KBM-7 (cell line): ENCODE results near the gene STX16.

ENCODE experiments used
- DNase-seq: peaks from one replicate; pipeline ENCODE4 v3.0.0-alpha.2; 2015
- in situ Hi-C: fragments of 300-500 bp; cut with MboI; formaldehyde crosslinking; loops from 2 replicates; pipeline ENCODE4 v1.14.3; 2020; ENCODE audit warnings: low sequenced_read_pairs, low pct_unique_long_range_greater_than_20kb, mixed read lengths

The STX16 gene

DNA sequence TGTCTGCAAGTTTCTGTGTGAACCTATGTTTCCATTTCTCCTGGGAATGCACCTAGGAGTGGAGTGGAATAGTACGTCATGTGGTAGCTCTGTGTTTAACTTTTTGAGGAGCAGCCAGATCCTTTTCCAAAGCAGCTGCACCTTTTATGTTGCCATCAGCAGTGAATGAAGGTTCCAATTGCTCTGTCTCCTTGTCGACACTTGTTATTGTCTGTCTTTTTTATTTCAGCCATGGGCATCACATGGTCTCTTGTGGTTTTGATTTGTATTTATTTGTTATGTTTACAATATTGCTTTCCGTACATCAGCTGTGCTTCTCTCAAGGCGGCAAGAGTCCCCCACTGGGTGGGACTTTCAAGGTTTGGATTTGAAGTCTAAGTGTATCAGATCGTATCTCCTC, 33.9 kb upstream of the STX16 start:
- DNase-seq, result no peak
- in situ Hi-C loops, result no loop called here

DNA sequence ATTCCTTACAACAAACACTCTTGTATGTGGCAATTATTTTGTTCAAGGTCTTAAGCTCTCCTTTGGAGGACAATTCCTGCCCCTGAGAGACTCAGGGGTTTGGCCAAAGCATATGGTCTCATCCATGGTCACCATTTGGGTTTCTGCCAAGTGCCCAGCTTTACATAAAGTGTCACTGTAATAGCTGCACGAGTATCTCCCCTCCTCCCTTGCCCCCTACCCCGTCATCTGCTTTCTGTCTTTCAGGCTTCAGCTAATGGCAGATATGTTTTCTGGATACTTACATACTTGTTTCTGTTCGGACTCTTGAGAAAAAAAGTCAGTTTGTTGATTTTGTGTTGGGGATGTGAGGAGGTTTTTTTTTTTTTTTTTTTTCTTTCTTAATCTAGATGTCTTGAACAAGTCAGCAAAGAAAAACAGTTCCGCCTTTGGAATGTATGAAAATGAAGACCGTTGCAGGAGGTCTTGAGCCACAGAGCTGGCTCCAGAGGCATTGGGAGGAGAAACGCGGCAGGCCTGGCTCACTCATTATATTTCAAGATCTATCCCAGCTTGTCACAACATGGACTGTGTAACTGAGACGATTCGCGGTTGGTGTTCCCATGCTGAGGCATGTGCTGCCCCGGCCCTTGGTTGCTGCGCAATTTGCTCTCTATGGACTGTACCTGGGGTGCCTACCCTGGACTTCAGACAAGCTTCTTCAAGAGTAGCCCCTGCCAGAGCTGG, 32.6 kb upstream of the STX16 start:
- in situ Hi-C loops, result no loop called here
- no peak for DNase-seq

DNA sequence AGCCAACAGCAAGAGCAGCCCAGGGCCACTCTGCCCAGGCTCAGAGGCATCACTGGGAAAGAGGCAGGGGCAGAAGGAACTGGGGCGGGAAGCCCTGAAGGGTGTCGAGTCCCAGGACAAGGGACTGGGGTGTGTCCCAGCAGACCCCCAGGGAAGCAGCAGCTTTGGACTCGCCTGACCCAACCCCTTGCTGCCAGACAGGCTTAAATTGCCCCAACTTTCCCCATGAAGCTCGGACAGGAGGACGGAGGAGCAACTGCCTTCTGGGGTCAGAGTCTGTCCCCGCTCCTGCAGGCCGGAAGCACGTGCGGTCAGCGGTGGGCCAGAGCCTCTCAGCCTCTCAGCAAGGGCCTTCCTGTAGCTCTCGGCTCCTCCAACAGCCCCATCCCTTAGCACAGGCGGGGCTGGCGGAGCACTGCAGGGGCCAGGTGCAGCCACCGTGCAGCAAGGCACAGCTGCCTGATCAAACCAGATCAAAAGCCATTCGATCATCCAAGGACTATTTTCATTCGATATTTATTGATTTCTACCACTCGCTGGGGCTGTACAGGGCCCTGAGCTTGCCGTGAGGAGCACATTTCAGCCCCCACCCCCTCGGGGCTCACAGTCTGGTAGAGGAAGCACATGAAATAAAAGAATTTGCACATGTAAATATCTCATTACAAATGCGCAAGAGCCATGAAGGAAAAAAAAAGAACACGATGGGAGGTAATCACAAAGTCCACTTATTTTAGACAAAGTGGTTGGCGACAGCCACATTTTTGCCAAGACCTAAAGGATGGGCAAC, 31.8 kb upstream of the STX16 start:
- no peak for DNase-seq
- in situ Hi-C loops, result no loop called here

DNA sequence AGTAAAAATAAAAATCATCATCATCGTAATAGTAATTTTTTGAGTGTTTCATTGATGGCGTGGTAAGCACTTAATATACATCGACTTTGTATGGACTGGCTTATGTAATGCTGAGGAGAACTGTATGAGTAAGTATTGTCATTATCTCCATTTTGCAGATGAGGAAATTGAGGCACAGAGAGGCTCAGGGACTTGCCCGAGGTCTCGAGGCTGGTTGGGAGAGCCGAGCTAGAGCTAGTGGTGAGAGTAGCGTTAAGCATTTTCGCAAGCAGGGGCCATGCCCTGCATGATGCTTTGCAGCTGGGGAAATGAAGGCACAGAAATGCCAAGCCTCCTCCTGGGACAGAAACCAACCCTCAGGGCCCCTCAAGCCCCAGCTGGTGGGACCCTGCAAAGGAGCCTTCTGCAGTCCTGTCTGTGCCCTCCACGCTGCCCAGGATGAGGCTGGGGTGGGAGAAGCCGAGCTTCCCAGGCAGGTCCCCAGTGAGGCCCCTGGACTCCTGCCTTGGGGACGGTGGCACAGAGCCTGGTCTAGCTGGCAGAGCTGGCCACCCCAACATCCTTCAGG, 31.1 kb upstream of the STX16 start:
- no peak for DNase-seq
- in situ Hi-C loops, result no loop called here

DNA sequence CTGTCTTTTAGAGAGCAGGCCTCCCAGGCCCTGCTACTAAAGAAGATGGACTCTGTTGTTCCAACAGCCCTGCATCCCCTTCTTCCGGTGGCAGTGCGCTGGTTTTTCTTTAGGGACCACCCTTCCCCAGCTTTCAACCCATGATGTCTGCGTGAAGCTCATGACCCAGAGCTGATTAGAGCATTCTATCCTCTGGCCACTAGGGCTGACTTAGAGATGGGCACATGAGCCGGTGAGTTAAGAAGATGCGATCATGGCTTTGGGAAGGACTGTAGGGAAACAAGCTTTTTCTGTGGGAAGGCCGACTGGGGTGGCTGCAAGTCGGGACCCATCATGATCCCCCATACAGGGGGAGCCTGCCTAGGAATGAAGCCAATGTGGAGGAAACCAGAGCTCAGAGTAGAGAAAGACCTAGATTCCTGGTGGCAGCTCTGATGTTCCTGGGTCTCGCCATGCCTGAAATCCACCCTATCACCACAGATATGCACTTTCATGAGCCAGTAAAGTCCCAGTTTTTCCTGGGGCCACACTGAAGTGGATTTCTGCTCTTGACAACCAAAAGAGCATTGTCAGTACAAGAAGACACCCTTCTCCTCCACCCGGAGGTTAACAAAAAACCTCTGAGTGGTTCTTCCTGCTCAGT, 29.1 kb upstream of the STX16 start:
- in situ Hi-C loops, result no loop called here
- DNase-seq, result no peak

DNA sequence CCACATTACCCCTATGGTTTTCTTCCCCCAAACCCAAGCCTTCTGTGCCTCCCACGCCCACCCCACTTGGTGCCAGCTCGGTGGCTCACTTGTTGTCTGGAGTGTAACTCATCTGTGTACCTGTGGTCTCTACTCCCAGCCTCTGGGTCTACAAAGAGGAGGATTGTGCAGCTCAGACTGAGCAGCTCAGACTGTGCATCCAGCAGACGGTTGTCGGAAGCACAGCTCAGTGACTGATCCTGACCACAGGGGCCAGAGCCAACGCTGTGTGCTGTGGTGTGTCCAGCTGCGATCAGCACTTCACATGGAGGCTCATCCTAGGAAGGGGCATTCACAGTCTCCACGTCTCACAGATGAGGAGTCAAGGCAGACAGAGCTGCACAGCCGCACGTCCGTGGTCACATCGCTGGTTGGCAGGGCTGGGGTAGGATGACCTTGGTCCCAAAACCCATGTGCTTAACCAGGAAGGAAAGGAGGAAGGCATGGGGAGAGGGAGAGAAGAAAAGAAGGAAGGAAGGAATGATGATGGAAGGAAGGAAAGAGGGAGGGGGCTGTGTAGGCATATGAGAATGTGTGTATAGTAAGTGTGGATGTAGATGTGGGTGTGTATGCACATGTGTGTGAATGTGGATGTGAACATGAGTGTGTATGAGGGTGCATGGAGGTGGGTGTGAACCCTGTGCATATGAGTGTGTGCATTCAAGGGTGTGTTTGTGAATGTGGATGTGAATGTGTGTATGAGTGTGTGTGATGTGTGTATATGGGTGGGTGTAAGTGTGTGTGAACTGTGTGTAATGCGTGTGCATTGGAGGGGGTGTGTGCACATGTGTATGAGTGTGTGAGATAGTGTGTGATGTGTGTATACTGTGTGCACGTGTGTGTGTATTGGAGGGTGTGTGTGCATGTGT, 28.2 kb upstream of the STX16 start:
- no peak for DNase-seq
- in situ Hi-C loops, result no loop called here

DNA sequence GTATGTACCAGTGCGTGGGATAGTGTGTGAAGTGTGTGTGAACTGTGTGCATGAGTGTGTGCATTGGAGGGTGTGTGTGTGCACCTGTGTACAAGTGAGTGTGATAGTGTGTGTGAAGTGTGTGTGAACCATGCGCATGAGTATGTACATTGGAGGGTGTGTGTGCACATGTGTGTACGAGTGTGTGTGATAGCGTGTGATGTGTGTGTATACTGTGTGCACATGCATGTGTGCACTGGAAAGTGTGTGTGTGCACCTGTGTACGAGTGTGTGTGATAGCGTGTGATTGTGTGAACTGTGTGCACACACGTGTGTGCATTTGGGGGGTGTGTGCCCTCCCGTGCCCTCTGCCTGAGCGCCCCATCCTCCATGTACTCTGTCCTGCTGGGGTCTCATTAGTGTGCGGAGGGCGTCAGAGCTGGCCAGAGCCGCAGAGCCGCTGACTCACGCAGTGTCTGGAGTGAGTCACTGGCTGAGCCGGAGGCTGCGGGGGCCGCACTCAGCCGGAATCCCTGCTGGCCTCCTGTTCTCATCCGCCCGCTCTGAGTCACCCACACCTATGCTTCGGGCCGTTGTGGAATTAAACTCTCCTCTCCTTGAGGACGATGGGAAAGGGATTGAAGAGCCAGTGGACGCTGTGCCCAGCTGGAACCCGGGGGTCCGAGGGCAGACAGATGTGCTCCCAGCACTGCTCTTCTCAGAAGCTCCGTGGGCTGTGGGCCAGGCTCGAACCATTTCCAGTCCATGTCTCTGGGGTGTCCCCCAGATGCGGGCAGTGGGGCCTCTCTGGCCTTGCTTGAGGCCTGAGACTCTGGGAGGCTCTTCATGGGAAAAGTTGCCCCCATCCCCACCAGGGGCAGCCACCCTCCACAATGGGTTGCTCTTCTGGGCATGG, 27.3 kb upstream of the STX16 start:
- in situ Hi-C loops, result no loop called here
- no peak for DNase-seq

DNA sequence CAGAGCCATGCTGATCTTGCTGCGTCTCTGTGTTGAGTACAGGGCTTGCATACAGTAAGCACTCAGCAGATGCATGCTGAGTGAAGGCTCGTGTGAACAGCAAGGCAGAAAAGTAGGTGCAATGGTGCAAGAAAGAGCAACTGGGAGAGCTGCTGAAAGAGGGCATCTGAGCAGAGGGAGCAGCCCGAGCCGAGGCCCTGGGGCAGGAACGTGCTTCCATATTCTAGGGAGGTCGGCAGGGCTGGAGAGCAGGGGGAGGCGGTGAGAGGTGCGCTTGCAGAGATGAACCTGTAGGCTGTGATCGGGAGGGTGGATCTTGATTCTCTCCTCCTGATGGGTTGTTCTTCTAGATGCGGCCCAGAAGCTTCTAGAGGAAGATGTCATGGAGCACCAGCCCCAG, 26.4 kb upstream of the STX16 start:
- in situ Hi-C loops, result no loop called here
- no peak for DNase-seq

DNA sequence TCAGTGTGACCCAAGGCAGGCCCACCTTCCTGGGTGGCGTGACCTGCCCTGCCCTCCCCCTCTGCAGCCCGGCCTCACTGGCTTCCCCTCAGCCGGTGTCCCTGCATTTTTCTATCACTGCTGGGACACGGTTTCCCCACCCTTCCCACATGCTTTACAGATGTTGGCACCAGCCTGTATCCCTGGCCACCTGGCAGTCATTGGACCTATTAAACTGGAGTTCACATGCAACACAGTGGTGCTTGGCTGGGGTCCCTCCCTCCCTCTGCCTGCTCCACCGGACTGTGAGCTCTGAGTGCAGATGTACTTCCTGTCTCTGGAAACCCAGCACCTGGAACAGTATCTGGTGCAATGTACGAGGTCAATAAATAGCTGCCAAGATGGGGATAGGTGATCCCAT, 25.5 kb upstream of the STX16 start:
- in situ Hi-C loops, result no loop called here

DNA sequence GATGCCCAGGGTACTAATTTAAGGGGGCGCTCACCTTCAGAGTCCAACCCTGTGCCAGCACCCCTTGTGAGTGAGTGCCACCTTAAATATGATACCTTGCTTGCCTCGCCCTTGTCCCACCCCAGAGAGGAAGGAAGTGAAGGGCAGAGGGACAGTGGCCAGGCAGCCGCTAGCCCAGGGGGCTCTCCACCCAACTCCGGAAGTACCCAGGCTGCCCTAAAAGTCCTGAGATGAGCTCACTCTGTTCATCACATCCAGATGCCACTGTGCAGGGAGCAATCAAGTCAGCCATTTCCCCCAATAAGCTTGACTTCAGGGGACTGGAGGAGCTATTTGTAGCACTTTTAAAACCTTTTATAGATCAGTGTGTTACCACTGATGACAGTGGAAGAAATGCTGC, 25.0 kb upstream of the STX16 start:
- in situ Hi-C loops, result no loop called here
- no peak for DNase-seq

More for the DNA sequence above, 25.5 kb upstream of the STX16 start:
- no peak for DNase-seq

DNA sequence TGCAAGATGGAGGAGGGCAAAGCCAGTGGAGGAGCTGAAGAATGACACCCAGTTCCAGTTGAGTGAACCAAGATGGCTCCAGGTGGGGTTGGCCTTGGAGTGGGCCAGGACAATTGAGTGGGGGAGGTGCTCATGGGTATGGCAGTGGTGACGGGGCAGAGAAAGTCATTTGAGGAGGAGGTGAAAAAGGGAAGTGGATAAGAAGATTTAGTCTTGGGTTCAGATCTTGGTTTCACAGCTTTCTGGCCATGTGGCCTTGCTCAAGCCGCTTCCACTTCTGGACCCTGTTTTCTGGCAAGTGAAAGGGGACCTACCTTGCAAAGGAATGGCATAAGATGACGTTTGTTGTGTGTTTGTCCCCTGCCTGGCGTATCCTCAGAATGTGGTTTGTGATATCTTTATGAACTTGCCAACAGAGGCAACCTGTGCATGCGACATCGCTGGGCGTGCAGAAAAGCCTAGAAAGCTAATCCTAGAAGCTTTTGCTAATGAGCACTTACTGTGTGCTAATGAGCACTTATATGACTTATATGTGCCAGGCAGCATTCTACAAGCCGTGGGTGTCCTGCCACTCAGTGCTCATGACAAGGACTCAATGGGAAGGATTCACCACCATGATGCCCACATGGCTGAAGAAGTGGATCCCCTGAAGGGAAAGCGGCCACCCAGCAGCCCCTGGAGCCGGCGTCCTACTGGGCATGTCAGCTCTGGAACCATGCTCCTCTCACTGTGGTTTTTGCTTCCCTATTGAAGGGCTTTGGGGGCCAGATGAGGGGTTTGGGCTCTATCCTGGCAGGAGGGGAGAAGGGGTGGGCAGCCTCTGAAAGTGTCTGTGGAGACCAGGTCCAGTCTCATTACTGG, 23.6 kb upstream of the STX16 start:
- no peak for DNase-seq
- in situ Hi-C loops, result no loop called here

DNA sequence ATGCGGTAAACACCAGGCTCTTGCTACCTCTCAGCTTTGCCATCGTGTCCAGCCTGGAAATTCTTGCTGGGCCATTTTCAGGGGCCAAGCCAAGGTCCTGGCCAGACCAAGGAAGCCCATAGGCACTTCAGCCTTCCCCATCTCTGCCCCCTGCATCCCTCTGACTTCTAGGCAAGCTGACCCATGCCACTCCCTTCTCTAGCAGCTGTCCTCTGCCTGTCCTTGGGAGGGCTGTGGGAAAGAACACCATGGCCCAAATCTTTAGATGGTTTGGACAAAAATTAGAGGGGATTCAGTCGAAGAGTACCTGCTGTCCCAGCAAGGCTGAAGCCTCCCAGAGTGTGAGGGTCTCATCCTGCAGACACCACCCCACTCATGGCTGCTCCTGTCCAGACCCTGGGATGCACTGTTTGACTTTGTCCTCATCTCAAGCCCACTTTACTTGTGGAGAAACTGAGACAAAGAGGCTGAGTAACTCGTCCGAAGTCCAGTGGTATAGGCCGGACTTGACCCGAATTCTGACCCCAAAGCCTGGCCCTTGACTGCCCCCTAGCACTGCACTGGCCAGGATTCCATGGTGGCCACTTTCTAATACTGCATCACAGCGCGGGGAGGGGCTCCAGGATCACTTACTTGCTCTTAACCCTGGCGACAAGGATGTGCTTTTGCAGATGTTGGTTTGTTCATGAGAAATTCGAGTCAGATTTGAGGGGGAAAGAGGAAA, 22.4 kb upstream of the STX16 start:
- no peak for DNase-seq
- in situ Hi-C loops, result no loop called here

DNA sequence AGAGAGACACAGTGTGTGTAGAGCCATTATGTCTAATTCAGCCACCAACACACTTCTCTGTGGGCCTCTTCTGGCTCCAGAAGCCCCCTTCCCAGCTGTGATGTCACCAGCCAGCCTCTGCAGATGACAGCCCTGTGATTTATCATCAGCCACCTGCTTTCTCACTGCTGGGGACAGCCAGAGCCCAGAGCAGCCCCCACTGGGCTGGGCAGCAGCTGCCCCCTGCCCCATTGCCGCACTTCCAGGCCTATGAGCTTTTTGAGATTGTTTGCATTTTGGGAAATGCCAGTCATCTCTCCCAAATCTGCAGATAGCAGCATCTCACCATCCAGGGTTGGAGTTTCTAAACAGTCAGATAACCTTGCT, 21.9 kb upstream of the STX16 start:
- in situ Hi-C loops, result no loop called here
- no peak for DNase-seq

DNA sequence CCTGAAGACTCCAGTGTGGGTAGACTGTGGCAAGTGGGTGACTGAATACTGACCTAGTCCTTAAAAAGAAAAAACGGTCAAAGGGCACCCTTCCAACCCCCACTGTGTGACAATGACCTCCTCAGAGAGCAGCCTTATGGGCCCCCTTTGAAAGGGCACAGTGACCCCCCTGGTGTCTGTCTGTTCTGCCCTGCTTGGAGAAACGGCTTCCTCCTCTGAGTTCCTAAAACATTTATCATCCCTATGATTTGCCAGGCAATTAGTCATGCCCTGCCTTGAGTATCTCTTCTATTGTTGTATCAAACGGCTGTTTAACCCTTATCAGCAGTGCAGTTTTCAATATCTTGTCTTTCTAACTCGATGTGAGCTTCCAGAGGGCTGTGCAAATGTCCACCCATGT, 21.0 kb upstream of the STX16 start:
- DNase-seq, result no peak
- in situ Hi-C loops, result no loop called here

DNA sequence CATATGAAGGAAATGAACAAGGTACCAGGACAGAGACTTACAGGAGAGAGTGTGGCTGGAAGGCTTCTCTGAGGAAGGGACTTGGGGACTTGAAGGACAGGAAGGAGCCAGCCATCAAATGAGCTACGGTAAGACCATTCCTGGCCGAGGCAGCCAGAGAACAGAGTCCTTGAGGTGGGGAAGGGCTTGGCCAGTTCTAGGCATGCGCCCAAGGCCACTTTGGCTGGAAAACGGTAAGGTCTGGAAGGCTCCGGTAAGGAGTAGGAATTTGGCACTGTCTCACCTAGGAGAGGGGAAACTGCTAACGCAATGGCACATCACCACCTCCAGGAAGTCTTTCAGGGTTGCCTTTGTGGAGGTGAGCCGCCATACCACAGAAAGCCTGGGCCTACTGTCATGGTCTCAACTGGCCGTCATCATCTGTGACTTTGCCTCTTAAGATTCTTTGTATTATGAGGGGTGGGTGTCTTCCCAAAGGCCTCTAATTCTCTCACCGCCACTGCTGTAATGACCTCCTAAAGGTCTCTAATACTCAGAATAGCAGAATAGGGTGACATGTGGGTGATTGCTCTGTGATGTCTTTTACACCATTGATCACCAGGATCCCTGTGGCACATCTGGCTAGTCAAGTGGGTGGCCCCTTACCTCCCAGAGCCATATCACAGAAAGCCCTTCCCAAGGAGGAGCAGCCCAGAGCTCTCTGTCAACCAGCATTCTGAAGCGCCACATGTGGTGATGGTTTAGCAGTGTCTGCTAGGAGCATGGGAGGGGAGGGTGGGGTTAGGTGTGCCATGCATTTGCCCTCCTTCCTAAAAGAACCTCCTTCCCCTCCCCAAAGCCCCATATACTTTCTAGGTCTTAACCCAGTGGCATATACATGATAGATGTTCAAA, 17.7 kb upstream of the STX16 start:
- DNase-seq, result no peak
- in situ Hi-C loops, result no loop called here

DNA sequence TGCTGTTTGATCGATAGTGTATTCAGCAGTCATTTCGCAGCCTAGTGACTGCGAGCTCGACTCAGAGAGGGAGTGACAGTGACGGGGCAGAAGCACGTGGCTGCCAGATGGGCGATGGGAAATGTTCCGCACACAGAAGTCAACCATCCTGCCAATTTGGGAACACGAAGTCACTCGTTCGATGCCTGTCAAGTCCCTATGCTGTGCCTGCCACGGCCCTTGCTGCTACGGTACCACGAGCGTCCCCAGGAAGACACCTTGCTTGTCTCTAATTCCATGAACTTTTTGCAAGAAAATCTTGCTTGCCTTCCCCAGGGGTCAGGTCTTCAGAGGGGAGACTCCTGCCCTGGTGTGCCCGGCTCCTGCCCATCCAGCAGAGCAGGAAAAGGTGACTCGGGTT, 17.0 kb upstream of the STX16 start:
- in situ Hi-C loops, result no loop called here

More for the DNA sequence above, 17.0 kb upstream of the STX16 start:
- DNase-seq, result no peak
